Endometrial microvascular endothelial cells (primary cell): ENCODE data around the gene PTPRN2. TPM values are rescaled to one million over a fixed set of nuclear protein-coding genes. Genes with fewer than 3 reads are reported as not detected.
"Not testable (repeated sequence)": the region's sequence is repeated elsewhere in the genome, so short reads cannot be mapped to it uniquely, and the experiment has no call there.

Source experiments
- in situ Hi-C: cut with HindIII; loops from 2 replicates; pipeline ENCODE4 v1.10.0; 2017; ENCODE audit warnings: low sequenced_read_pairs, low pct_unique_long_range_greater_than_20kb; ENCODE audit errors: inconsistent ontology term
- total RNA-seq: library from RNA; depleted of rRNA; stranded (reverse); fragments of >200 nt; gene quantifications from one replicate; pipeline ENCODE4 v1.2.3, GENCODE V29; 2015; ENCODE audit errors: inconsistent ontology term

Gene PTPRN2
- total RNA-seq, 1 donor from 2014 or later = 13.3 TPM

DNA sequence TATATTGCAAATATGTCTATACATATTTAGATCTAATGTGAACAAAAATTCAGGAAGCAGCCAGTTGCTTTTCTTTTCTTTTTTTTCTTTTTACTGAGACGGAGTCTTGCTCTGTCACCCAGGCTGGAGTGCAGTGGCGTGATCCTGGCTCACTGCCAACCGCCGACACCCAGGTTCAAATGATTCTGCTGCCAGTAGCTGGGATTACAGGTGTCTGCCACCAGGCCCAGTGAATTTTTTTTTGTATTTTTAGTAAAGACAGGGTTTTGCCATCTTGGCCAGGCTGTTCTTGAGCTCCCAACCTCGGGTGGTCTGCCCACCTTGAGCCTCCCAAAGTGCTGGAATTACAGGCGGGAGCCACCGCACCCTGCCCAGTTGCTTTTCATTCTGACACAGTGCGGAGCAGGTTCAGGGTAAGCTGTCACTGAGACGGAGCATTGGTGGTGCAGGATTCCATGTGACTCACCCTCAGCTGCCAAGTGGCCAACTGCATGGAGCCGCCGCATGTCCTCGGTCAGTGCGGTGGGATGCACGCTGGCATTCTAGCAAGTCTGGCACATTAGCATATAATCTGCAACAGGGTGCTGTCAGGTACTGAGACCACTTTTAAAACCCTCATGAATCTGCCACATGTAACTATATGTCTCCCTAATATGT is 888.1 kb downstream of the PTPRN2 start:
- in situ Hi-C loops = no loop called here

DNA sequence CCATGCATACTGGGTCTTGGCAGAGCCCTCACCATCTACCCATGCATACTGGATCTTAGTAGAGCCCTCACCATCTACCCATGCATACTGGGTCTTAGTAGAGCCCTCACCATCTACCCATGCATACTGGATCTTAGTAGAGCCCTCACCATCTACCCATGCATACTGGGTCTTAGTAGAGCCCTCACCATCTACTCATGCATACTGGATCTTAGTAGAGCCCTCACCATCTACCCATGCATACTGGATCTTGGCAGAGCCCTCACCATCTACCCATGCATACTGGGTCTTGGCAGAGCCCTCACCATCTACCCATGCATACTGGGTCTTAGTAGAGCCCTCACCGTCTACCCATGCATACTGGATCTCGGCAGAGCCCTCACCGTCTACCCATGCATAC is 890.3 kb downstream of the PTPRN2 start:
- in situ Hi-C loops = not testable (repeated sequence)

DNA sequence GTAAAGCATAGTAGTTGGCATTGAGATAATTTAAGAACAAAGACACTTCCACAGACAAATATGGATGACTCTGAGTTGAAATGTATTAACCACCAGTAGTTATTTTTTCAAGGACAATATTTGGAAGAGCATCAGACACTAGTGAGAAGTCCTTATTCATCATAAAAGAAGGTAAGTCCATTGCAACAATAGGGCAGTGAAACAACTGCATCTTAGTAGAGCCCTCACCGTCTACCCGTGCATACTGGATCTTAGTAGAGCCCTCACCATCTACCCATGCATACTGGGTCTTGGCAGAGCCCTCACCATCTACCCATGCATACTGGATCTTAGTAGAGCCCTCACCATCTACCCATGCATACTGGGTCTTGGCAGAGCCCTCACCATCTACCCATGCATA is 892.0 kb downstream of the PTPRN2 start:
- in situ Hi-C loops = not testable (repeated sequence)

DNA sequence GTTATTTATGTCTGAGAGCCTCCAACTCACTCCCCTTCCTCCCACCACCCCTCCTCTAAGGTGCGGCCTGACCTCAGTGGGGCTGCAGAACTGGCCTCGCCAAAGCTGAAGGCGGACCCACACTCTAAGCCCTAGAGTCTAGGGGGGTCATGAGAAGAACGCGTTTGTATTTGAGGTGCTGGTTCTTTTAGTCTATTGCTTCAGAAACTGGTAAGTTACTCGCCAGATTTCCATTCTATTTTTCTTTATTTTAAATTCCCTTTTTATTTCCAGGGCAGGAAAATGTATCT is 893.3 kb downstream of the PTPRN2 start:
- in situ Hi-C loops = no loop called here

DNA sequence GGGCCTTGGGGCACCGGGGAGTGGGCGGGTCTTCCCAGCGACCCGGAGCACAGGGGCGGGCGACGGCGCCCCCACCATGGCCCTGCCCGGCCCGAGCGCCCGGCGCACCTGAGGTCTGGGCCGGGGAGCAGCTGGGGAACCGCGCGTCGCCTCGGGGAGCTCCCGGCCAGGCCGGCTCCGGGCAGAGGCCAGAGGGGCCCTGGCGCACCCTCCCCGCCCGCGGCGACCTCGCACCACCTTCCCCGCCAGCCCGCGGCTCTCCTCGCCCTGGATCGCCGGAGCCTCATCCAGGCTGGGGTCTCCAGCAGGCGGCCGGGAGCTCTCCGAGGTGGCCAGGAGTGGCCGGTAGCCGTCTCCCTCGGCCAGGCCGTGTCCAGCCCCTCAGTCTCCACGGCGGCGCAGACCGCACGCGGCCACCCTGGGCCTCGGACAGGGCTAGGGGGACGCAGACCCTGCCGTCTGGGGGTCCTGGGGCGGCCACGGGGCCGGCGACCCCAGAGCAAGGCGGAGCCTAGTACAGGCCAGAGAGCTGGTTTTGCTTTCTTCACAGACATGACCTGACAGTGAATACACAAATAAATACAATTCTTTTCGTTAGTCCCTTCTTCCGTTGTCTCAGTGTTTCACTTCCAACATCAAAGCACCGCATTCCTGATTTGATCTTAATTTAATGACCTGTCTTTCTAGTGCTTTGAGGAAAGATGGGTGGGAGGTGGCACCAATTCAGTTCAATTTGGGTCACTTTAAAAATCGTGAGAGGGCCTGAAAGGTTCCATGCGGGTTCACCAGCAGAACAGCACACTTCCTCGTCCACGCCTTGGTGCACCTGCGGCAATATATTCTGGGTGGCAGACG is 893.9 kb downstream of the PTPRN2 start:
- in situ Hi-C loops = no loop called here

DNA sequence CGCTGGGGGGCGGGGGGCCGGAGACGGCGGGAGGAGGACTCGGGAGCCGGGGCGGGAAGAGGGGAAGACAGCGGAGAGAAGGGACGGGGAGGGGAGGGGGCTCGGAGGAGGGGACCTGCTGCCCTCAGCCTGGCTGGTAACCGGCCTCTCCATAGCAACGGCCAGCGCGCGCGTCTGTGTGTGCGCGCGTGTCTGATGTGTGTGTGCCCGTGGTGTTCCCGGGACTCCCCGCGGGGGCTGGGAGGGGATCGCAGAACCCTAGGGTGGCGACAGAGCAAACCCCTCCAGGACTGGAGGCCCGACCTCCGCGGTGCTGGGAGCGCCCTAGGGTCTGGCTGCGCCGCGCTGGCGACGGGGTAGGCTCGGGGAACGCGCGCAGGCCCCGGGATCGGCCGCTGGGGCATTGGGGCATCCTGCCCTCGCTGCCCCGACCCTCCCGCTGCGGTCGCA is 894.5 kb downstream of the PTPRN2 start:
- in situ Hi-C loops = no loop called here

DNA sequence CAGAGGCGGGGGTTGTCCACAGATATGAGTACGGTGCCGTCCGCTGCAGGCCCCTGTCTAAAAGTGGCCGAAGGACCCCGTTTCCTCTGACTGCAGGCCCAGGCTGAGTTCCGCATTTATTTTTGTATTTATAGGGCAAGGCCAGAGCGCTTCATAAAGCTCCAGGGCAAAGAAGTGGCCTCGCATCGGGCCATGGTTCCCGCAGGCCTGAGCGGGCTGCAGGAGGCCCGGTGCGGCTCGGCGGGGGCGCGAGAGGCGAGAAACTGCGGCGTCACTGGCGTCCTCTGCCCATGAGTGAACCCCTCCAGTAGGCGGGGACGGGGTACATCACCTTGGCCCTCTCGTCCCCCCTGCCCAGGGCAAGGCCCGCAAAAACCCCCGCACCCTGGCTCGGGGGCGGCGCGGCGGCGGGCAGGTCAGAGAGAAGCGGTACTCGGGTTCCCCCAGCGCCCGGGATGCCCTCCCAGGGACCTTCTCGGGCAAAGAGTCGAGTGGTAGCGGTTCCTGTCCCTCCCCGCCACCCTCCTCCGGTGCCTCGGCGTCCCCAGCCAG is 895.1 kb downstream of the PTPRN2 start:
- in situ Hi-C loops = no loop called here

DNA sequence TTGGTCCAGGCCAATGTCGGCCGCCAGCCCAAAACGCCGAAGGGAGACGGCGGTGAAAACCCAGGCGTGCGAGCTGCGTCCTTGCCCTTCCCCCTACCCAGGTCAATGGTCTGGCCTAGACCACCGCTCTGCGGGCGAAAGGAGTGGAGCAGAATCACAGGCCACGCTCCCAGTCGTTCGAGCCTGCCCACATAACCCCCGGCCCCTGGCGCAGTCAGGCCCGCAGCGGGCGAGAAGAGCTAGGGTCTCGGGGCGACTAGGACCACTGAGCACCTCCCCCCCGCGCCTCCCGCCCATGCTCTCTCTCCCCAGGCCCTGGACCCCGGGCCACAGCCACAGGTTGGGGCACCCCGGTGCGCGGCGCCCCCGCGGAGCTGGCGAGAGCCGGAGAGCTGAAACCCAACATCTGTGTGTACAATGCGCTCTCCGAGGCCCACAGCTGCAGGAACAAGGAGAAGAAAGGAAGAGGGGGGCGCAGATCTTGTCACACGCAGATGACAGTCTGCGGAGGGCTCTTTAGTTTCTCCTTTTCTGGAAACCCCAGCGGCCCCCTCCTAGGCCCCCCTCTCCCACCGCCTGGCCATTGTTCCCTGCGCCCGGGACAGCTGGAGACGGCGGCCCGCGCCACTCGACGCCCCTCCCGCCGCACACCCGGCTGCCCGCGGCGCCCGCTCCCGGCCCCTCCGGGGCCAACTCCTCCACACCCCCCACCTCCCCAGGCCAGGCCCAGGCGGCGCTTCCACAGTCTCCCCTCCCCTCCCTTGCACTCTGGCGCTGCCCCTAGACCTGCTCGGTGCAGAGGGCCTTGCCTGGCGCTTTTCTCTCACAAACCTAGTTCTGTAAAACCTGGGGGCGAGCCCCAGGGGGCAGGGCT is 895.8 kb downstream of the PTPRN2 start:
- in situ Hi-C loops = no loop called here

DNA sequence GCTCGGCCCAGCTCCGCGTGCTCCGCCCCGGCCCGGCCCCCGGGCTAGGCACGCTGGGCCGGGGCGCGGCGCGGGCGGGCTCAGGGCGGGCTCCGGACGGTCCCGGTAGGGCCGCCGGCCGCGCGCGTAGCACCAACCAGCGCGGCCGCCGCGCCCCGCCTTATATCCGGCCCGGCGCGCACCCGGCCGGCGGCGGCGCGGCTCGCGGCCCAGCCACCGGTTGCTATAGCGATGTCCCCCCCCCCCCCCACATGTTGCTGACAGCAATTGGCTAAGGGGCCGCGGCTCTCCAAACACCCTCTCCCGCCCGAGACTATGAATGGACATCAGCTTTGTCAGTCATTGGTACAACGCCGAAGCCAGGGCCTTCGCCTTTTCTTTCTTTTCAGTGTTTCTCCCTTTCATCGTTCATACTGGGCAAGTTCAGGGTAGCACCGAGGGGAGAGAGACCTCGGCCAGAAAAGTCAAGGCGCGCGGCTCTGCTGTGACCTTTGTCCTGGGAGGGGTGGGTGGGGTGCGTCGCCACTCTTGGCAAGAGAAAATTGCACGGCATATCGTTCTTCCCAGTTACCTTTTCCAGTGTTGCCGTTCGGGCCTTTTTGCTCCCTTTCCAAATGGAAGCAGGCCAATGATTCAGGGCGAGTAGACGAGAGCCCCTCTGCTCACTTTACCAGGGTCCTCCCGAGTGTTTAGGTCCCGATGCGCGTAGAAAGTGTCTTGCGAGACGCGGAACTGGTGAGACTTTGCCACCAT is 896.6 kb downstream of the PTPRN2 start:
- in situ Hi-C loops = no loop called here

DNA sequence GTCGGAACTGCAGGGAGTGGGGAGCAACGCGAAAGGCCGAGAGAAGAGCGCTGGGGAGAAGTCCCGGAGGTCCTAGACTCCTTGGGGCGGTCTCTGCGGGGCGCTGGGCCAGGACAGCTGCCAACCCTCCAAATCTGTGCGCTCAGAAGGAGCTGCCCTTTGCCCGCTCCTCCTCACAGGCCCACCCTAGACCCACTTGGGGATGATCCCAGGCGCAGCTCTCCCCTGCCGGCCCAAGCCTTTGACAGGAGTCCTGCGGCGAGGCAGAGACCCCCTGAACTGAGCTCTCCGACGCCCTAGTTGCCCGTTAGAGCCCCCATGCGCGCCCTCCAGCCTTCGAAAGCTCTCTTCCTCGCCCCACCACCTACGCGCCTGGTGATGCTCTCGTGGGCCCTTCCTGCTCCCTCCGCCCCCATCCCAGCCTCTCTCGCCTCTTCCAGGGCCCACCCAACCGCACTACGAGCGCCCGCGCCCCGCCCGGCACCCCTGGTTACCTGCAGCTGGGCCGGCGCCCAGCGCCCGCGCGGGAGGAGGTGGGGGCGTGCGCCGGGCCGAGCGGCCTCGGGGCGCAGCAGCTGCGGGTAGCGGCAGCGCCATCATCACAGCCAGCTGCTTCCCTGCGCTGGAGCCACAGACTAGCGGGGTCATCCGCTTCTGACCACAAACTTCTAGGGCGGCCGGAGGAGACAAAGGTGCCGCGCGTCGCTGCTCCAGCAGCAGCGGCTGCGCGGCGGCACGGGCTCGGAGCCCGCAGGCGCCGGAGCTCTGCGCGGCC is 897.4 kb downstream of the PTPRN2 start:
- in situ Hi-C loops = no loop called here

DNA sequence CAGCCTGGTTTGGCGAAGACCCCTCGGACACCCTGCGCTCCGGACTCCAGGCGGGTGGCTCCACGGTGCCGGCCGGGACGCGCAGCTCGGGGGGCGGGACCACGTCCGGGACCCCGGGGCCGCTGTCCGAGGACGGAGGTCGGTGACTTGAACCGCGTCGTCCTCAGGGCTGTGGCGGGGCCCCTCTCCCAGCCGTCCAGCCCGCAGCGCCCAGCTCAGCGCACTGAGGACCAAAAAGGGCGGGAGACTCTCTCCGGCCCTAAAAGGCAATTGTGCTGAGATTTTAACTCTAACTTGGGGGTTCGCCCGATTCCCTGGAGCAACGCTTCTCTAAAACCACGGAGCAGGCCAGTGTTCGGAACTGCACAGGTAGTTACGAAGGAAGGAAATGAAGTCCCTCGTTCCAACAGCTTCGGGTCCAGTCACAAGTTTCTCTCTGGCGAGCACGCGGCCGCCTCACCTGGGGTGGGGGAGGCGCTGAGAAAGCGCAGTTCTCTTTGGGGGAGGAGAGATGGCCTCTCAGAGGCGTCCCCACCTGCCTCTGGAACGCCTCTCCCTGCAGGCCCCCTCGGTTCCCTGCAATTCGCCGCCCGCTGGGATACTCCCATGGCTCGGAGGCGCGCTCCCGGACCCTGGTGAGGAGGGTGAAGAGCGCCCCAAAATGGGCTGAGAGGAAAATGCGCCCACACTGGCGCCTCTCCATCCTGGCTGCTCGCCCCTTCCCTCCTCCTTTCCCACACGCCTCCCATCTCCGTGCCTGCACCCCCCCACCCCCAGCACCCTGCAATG is 898.2 kb downstream of the PTPRN2 start:
- in situ Hi-C loops = no loop called here

DNA sequence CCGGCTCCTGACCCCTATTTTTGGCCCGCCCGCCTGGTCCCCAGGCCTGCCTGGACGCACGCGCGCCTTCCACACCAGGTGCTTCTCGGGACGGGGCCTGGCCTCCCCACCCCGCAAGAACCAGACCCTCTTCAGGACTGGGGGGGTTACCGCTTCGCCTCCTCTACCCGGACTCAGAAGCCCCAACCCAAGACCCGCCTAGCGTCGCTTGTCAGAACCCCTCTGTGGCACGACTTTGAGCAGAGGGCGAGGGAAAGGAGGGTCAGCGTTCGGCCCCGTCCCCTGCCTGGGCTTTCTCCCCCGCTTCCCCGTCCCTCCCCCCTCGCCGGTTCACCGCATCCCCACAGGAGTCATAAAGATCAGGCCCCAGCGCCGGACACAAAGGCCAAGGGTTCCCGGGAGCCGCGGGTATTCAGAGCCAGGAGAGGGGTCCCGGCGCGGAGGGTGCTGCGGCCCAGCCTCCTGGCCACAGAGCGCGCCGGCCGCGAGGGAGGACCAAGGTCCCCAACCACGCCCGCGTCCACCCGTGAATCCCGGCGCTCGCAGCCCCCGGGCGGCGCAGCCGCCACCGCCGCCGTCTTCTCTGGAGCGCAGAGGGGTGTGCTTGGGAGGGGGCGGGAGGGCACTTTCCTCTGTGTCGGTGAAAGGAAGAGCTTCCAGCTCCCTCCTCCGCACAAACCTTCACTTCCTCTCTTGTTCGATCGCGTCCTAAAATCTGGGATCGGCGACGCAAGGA is 898.9 kb downstream of the PTPRN2 start:
- in situ Hi-C loops = no loop called here

DNA sequence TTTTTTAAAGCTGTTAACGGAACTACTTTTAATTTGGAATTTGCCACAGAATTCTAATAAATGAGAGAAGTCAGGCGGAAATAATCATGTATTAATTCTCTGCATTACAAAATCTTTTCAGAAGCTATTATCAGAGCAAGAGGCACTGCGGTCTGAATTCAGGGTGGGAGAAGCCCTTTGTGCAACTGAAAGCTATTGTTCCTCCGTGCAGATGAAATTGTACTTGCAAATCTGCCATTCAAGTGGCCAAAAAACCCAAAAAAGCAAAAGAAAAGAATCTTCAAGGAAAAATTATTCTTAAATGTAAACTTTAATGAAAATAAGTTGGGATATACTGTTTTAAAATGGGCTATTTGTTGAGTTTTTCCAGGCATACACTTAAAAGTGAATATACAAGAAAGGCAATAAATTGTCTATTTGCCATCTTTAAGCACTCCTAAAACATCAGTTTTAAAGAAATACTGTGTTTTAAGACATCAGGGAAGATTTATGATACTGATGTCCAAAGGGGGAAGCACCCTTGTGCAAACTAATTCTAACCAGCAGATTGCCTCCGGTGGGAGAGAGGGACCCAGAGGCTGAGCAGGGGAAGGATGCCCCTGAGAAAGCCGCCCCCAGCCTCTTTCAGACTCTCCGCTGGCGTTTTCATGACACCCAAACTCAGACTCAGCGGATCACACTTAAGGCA is 899.6 kb downstream of the PTPRN2 start:
- in situ Hi-C loops = no loop called here

DNA sequence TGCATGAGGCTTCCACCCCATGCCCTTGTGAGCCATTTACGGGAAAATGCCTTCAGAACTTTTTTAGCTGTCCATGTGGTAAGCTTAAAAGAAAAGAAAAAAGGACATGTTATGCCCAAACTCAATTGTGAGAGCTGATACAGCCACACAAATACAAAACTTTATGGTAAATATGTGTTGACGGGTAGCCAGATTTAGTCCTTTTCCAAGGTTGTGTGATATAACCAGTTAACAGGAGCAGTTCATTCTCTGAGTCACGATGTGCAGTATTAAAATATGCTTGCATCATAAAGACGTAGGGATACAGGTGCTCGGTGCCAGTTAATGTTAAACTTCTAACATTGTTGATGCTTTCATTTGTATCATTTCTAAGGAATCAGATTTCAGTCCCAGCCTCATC is 900.5 kb downstream of the PTPRN2 start:
- in situ Hi-C loops = no loop called here

DNA sequence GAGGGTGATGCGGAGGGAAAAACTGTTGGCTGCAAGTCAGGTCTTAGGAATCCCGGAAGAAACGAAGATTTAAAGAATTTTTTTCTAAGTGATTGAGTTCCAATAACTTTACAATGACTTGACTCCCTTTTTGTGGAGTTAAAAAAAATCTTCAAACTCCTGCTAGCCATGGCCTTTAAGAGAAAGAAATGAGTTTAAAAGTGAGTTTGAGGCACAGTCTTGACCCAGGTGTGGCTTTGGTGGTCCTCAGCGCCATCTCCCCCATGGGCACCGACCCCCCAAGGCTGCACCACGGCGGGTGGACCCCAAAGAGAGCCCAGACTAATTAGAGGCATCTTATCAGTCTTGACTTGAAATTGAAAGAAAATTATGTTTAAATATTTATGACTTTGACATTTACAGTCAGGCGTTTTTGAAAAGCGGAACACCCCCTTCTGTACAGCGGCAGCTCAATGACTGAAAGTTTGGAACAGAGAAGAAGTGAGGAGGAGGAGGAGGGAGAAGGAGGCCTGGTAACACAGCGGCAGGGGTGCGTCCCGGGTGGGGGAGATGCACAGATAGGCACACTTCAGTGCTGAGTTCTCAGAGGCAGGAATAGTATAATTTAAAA is 901.2 kb downstream of the PTPRN2 start:
- in situ Hi-C loops = no loop called here
